Suprapubic skin (tissue), 4 donors: ENCODE data around the gene RNU6-7.

Experiments used
- CTCF ChIP-seq, 2 donors: fragments of 200-600 bp in 1 of 2; fragments of 450-650 bp in 1 of 2; sonication (generic) in 1 of 2; IDR thresholded peaks; one replicate each; pipeline ENCODE4 v1.5.1; 2016 to 2019; ENCODE audit warnings: antibody characterized with exemption in 2 of 2, mild to moderate bottlenecking in 1 of 2, moderate library complexity in 1 of 2
- EP300 ChIP-seq: sonication (generic); formaldehyde crosslinking; IDR thresholded peaks from one replicate; pipeline ENCODE4 v1.6.1; 2017; ENCODE audit warnings: antibody characterized with exemption
- POLR2A ChIP-seq, 2 donors: fragments of 450-650 bp; IDR thresholded peaks; one replicate each; pipeline ENCODE4 v1.6.1; 2017; ENCODE audit warnings: antibody characterized with exemption in 2 of 2, mild to moderate bottlenecking in 2 of 2, moderate library complexity in 2 of 2
- POLR2AphosphoS5 ChIP-seq, 3 donors: sonication (generic); formaldehyde crosslinking; IDR thresholded peaks; one replicate each; pipeline ENCODE4 v1.6.1; 2017; ENCODE audit warnings: antibody characterized with exemption in 3 of 3

DNA sequence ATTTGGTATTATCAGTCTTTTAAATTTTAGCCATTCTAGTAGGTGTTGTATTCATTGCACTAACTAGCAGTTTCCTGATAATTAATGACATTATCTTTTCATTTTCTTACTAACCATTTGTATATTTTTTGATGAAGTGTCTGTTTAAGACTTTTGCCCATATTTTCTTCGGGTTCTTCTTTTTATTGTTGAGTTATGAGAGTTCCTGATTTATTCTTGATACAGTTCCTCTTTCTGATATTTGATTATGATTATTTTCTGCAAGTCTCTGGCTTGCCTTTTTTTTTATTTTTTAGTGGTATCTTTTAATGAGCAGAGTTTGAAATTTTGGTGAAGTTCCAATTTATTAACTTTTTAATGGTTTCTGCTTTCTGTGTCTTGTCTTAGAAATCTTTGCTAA lies 6.2 kb upstream of the RNU6-7 start:
- no peak for TF ChIP-seq CTCF (IDR thresholded peaks at IDR 0.05)
- TF ChIP-seq POLR2A (IDR thresholded peaks at IDR 0.05) = no peak
- no peak for TF ChIP-seq POLR2AphosphoS5 (IDR thresholded peaks at IDR 0.05)
- no peak for TF ChIP-seq EP300
